EL (cell line): ENCODE results near the gene KRT5.
A peak's percentile ranks its signal among the peaks of the same experiment; 100 is the strongest.

Source experiments
- DNase-seq: peaks from one replicate; pipeline ENCODE4 v3.0.0-alpha.2; 2016

The KRT5 gene

GRCh38 chr12:52535574-52535973 lies 15.4 kb upstream of the KRT5 start:
- no peak for DNase-seq

- no peak for DNase-seq
These were observed 14.3 kb upstream of the KRT5 start for GRCh38 chr12:52534482-52534881.

GRCh38 chr12:52533686-52534470 lies 13.7 kb upstream of the KRT5 start:
- DNase-seq, result no peak

- no peak for DNase-seq
These were observed 12.4 kb upstream of the KRT5 start for GRCh38 chr12:52532636-52533035.

GRCh38 chr12:52531566-52532300 lies 11.5 kb upstream of the KRT5 start:
- DNase-seq, result no peak

GRCh38 chr12:52530905-52531304 lies 10.7 kb upstream of the KRT5 start:
- DNase-seq, result no peak

GRCh38 chr12:52530366-52530765 lies 10.2 kb upstream of the KRT5 start:
- no peak for DNase-seq

- no peak for DNase-seq
These were observed 9.7 kb upstream of the KRT5 start for GRCh38 chr12:52529846-52530245.

- DNase-seq, result no peak
These were observed 9.2 kb upstream of the KRT5 start for GRCh38 chr12:52529417-52529816.

GRCh38 chr12:52528641-52529143 lies 8.5 kb upstream of the KRT5 start:
- no peak for DNase-seq

GRCh38 chr12:52527121-52527800 lies 7.1 kb upstream of the KRT5 start:
- no peak for DNase-seq

GRCh38 chr12:52526511-52526951 lies 6.3 kb upstream of the KRT5 start:
- DNase-seq, result no peak

- no peak for DNase-seq
These were observed 5.7 kb upstream of the KRT5 start for GRCh38 chr12:52525661-52526499.

GRCh38 chr12:52524898-52525591 lies 4.9 kb upstream of the KRT5 start:
- DNase-seq, result no peak

- DNase-seq, result no peak
These were observed 4.2 kb upstream of the KRT5 start for GRCh38 chr12:52524241-52524897.

- peak; percentile 14 for DNase-seq
These were observed 3.6 kb upstream of the KRT5 start for GRCh38 chr12:52523824-52524223.

GRCh38 chr12:52522346-52523011 lies 2.3 kb upstream of the KRT5 start:
- DNase-seq, result peak; percentile 23

GRCh38 chr12:52521568-52522266 lies 1.5 kb upstream of the KRT5 start:
- peak; percentile 78 for DNase-seq

- no peak for DNase-seq
These were observed 977 bp upstream of the KRT5 start for GRCh38 chr12:52521175-52521567.

- DNase-seq, result no peak
These were observed 849 bp downstream of the KRT5 start for GRCh38 chr12:52519387-52519703.
